ENCODE measurements around the gene PKDCC.

PKDCC gene

DNA sequence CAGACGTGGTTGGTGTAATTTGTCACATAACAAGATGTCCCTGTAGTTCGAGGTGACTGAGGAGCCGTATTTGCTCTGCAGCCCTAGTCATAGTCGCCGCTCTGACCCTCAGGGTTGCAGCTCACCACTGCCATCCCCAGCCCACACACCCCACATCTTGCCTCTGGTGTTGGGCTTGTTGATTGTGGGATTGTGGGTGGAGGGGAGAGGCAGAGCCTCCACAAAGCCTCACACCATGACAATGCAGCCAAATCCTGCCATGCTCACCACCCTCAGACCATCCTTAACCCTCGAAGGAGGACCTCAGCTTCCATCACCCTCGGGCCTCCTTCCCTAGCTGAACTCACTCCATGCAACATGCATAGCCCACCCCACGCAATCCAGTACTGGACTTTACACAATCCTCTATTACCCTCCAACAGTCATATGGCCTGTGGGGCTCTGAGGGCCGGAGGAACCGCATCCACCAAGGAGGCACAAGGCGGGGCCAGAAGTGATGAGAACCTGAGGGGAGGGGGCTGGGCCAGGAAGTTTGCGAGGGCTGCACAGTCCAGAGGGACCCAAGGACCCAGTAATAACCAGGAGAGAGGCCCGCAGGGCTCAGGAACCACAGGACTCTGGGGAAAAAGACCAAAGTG lies 11.6 kb downstream of the PKDCC start:
- H2AK5ac ChIP-seq (ENCODE audit: low read length) = no peak overlapping the region
- H3K23ac ChIP-seq (ENCODE audit: low read length) = no peak overlapping the region
- no peak overlapping the region for H4K8ac ChIP-seq (ENCODE audit: low read depth, low read length)
- H3K4me1 ChIP-seq (ENCODE audit: control insufficient read depth, low read depth, low read length) = peaks cover 2% of the 10 kb centered on the region
- H3K79me2 ChIP-seq (ENCODE audit: control insufficient read depth, insufficient read depth, low read length) = no peaks in the 10 kb centered on the region
- no peaks in the 10 kb centered on the region for H3K27me3 ChIP-seq (ENCODE audit: insufficient read depth, low read length, poor library complexity)
- WGBS (ENCODE audit: extremely low coverage, insufficient coverage, low lambda C conversion rate) = no CpG with 5 or more reads among the region's 13 CpGs
- H2BK120ac ChIP-seq (ENCODE audit: low read depth, low read length) = no peak overlapping the region
- no peak for DNase-seq
- H3K4me2 ChIP-seq (ENCODE audit: low read length) = no peak overlapping the region
- H4K5ac ChIP-seq (ENCODE audit: low read length) = no peak overlapping the region
- no peak overlapping the region for H3K9ac ChIP-seq (ENCODE audit: low read length)
- no peaks in the 10 kb centered on the region for H3K79me1 ChIP-seq (ENCODE audit: low read length)
- H3K4ac ChIP-seq (ENCODE audit: low read depth, low read length) = no peak overlapping the region
- H3K56ac ChIP-seq (ENCODE audit: low read length) = no peak overlapping the region
- no peak overlapping the region for H3K18ac ChIP-seq (ENCODE audit: low read length)
- no peak overlapping the region for H3K27ac ChIP-seq (ENCODE audit: low read depth, low read length)
- H2BK15ac ChIP-seq (replicated peaks; ENCODE audit: low read depth) = no peak overlapping the region
- no peaks in the 10 kb centered on the region for H3K36me3 ChIP-seq (ENCODE audit: control insufficient read depth, insufficient read depth, low read length)
- no peak overlapping the region for H3K4me3 ChIP-seq (ENCODE audit: low read length)
- no peak overlapping the region for H2BK5ac ChIP-seq (ENCODE audit: low read length)

DNA sequence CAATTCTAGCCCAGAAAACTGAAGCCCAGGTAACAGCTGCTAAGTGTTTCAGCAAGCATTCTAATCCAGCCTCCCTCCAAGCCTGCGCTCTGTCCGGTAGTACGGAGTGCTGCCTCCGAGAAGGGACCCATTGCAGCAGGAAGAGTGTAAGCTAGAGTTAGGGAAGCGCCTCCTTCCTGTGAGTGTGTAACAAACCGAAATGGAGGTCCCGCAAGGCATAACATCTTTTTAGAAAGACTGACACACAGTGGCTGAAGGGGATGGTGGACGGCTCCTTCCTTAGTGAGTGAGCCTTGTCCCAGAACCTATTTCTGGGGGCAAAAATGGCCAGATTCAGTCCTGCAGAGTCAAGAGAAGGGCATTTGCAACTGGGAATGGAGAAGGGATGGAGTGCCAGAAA lies 12.2 kb downstream of the PKDCC start:
- H3K79me1 ChIP-seq (ENCODE audit: low read length) = no peaks in the 10 kb centered on the region
- no peak overlapping the region for H2BK15ac ChIP-seq (replicated peaks; ENCODE audit: low read depth)
- H3K23ac ChIP-seq (ENCODE audit: low read length) = no peak overlapping the region
- H2BK5ac ChIP-seq (ENCODE audit: low read length) = no peak overlapping the region
- H3K4me3 ChIP-seq (ENCODE audit: low read length) = no peak overlapping the region
- DNase-seq = no peak
- no peak overlapping the region for H3K27ac ChIP-seq (ENCODE audit: low read depth, low read length)
- H3K36me3 ChIP-seq (ENCODE audit: control insufficient read depth, insufficient read depth, low read length) = no peaks in the 10 kb centered on the region
- no peak overlapping the region for H3K18ac ChIP-seq (ENCODE audit: low read length)
- no peak overlapping the region for H3K9ac ChIP-seq (ENCODE audit: low read length)
- no peak overlapping the region for H4K8ac ChIP-seq (ENCODE audit: low read depth, low read length)
- no peaks in the 10 kb centered on the region for H3K4me1 ChIP-seq (ENCODE audit: control insufficient read depth, low read depth, low read length)
- no peaks in the 10 kb centered on the region for H3K27me3 ChIP-seq (ENCODE audit: insufficient read depth, low read length, poor library complexity)
- H3K4ac ChIP-seq (ENCODE audit: low read depth, low read length) = no peak overlapping the region
- no peak overlapping the region for H2BK120ac ChIP-seq (ENCODE audit: low read depth, low read length)
- WGBS (ENCODE audit: extremely low coverage, insufficient coverage, low lambda C conversion rate) = no CpG with 5 or more reads among the region's 8 CpGs
- H3K4me2 ChIP-seq (ENCODE audit: low read length) = no peak overlapping the region
- H3K79me2 ChIP-seq (ENCODE audit: control insufficient read depth, insufficient read depth, low read length) = no peaks in the 10 kb centered on the region
- no peak overlapping the region for H2AK5ac ChIP-seq (ENCODE audit: low read length)
- no peak overlapping the region for H4K5ac ChIP-seq (ENCODE audit: low read length)
- no peak overlapping the region for H3K56ac ChIP-seq (ENCODE audit: low read length)

DNA sequence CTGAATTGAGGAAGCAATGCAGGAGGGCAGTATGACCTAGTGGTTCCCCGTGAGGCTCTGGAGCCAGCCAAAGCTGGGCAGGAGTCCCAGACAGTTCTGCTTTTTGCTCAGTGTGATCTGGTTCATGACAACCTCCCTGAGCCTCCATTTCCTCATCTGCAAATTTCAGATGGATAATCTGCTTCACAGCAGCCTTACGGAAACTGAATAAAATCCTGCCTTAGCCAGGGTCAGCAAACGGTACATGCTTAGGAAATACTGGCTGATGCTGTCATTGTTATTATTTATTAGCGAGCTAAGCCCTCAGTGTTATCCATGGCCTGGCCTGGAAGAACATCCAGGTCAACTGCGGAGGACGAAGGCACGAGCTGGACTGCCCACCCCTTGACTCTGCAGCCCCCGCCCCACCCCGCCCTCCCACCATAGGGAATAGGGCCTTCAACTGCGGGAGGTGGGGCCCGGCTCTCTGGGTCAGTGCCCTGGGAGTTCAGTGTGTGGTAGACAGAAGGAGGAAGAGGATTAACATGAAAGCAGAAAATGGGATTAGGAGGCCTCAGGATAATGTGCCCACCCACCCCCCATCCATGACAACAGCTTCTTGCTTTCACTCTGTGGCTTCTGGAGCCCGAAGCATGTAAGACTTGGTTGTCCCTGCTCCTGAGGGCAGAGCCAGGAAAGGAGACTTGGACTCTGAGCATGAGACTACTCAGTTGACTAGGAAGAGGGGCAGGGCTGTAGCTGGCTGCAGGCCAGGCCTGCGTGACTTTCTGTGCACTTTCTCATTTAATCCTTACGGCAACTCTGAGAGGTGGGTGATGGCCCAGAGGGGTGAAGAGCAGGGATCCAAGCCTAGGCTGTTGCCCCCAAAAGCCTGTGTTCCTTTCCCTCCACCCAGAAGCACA lies 13.1 kb downstream of the PKDCC start:
- no peak for DNase-seq
- H2BK120ac ChIP-seq (ENCODE audit: low read depth, low read length) = no peak overlapping the region

DNA sequence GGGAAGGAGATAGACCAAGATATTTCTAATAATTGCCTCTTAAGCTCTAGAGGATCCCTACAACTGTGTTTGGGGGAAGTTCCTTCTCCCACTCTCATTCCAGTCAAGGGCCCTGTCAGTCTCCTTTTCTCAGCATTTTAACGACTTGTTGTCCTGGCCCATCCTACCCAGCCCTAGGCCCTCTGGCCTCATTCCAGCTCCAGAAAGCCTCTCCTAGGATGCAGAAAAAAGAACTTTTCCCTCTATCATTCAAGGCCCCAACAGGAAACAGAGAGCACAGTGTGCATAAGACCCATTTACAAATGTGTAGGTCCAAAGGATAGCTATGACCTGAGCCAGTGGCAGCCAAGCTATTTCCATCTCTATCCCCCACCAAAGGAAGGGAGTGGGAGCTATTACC lies 14.0 kb downstream of the PKDCC start:
- Histone ChIP-seq H3K4ac (ENCODE audit: low read depth, low read length) (no peak overlapping the region), H2AK5ac (ENCODE audit: low read length) (no peak overlapping the region), H3K18ac (ENCODE audit: low read length) (no peak overlapping the region), H3K4me3 (ENCODE audit: low read length) (no peak overlapping the region), H3K23ac (ENCODE audit: low read length) (no peak overlapping the region), H2BK120ac (ENCODE audit: low read depth, low read length) (no peak overlapping the region), H3K9ac (ENCODE audit: low read length) (no peak overlapping the region), H2BK15ac (replicated peaks; ENCODE audit: low read depth) (no peak overlapping the region), H4K5ac (ENCODE audit: low read length) (no peak overlapping the region), H3K4me2 (ENCODE audit: low read length) (no peak overlapping the region), H3K79me1 (ENCODE audit: low read length) (no peaks in the 10 kb centered on the region), H3K56ac (ENCODE audit: low read length) (no peak overlapping the region), H3K27me3 (ENCODE audit: insufficient read depth, low read length, poor library complexity) (no peaks in the 10 kb centered on the region), H4K8ac (ENCODE audit: low read depth, low read length) (no peak overlapping the region), H3K36me3 (ENCODE audit: control insufficient read depth, insufficient read depth, low read length) (no peaks in the 10 kb centered on the region), H2BK5ac (ENCODE audit: low read length) (no peak overlapping the region), H3K79me2 (ENCODE audit: control insufficient read depth, insufficient read depth, low read length) (no peaks in the 10 kb centered on the region), H3K27ac (ENCODE audit: low read depth, low read length) (no peak overlapping the region), H3K4me1 (ENCODE audit: control insufficient read depth, low read depth, low read length) (no peaks in the 10 kb centered on the region)
- no peak for DNase-seq
- no CpG with 5 or more reads among the region's 1 CpG for WGBS (ENCODE audit: extremely low coverage, insufficient coverage, low lambda C conversion rate)

More for the DNA sequence above, 13.1 kb downstream of the PKDCC start:
- Histone ChIP-seq H3K79me1 (ENCODE audit: low read length) (no peaks in the 10 kb centered on the region), H3K4ac (ENCODE audit: low read depth, low read length) (no peak overlapping the region), H3K18ac (ENCODE audit: low read length) (no peak overlapping the region), H3K9ac (ENCODE audit: low read length) (no peak overlapping the region), H3K23ac (ENCODE audit: low read length) (no peak overlapping the region), H2BK15ac (replicated peaks; ENCODE audit: low read depth) (no peak overlapping the region), H3K4me1 (ENCODE audit: control insufficient read depth, low read depth, low read length) (no peaks in the 10 kb centered on the region), H3K36me3 (ENCODE audit: control insufficient read depth, insufficient read depth, low read length) (no peaks in the 10 kb centered on the region), H3K27me3 (ENCODE audit: insufficient read depth, low read length, poor library complexity) (no peaks in the 10 kb centered on the region), H4K8ac (ENCODE audit: low read depth, low read length) (no peak overlapping the region), H3K4me2 (ENCODE audit: low read length) (no peak overlapping the region), H2AK5ac (ENCODE audit: low read length) (no peak overlapping the region), H3K27ac (ENCODE audit: low read depth, low read length) (no peak overlapping the region), H3K4me3 (ENCODE audit: low read length) (no peak overlapping the region), H4K5ac (ENCODE audit: low read length) (no peak overlapping the region), H3K56ac (ENCODE audit: low read length) (no peak overlapping the region), H2BK5ac (ENCODE audit: low read length) (no peak overlapping the region), H3K79me2 (ENCODE audit: control insufficient read depth, insufficient read depth, low read length) (no peaks in the 10 kb centered on the region)
- WGBS (ENCODE audit: extremely low coverage, insufficient coverage, low lambda C conversion rate) = no CpG with 5 or more reads among the region's 14 CpGs

DNA sequence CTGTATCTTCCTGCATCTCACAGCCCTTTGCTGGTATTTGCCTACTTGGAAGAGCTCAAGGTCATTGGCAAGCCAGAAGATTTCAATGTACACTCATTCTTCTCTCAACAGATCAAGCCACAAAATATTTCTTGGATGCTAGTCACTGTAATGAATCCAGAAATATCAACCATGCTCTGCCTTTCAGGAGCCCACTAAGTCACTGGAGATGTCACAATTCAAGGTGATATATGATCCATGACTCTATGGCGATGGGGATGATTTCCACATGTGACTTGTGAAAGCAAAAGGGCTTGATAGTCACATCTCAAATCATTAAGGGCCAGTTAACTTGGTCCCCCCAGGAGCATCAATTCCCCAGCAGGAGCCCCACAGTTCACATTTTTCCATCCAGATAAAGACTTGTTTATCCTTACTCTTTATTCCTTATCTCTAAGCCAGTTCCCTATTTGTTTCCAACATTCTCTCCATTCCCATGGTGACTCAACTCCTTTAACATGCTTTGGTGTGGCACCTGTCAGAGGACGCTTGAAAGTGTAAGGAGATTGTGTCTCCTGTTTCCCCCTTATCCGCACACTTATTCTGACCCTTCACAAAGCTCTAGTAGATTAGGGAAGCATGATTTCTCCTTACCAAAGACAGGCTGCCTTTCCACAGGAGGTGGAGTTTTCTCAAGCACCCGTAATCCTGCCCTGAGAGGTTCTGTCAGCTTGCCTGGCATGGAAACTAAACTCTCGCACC lies 15.8 kb downstream of the PKDCC start:
- no peaks in the 10 kb centered on the region for H3K36me3 ChIP-seq (ENCODE audit: control insufficient read depth, insufficient read depth, low read length)

More for the DNA sequence above, 15.8 kb downstream of the PKDCC start:
- Histone ChIP-seq H2BK120ac (ENCODE audit: low read depth, low read length) (no peak overlapping the region), H3K27me3 (ENCODE audit: insufficient read depth, low read length, poor library complexity) (no peaks in the 10 kb centered on the region), H3K4me1 (ENCODE audit: control insufficient read depth, low read depth, low read length) (no peaks in the 10 kb centered on the region), H3K9ac (ENCODE audit: low read length) (no peak overlapping the region), H3K27ac (ENCODE audit: low read depth, low read length) (no peak overlapping the region), H2BK5ac (ENCODE audit: low read length) (no peak overlapping the region), H3K4me3 (ENCODE audit: low read length) (no peak overlapping the region), H4K5ac (ENCODE audit: low read length) (no peak overlapping the region), H3K4me2 (ENCODE audit: low read length) (no peak overlapping the region), H3K4ac (ENCODE audit: low read depth, low read length) (no peak overlapping the region), H3K56ac (ENCODE audit: low read length) (no peak overlapping the region), H3K79me1 (ENCODE audit: low read length) (no peaks in the 10 kb centered on the region), H3K79me2 (ENCODE audit: control insufficient read depth, insufficient read depth, low read length) (no peaks in the 10 kb centered on the region), H4K8ac (ENCODE audit: low read depth, low read length) (no peak overlapping the region), H3K23ac (ENCODE audit: low read length) (no peak overlapping the region), H2AK5ac (ENCODE audit: low read length) (no peak overlapping the region), H2BK15ac (replicated peaks; ENCODE audit: low read depth) (no peak overlapping the region), H3K18ac (ENCODE audit: low read length) (no peak overlapping the region)
- peak; percentile 91 for DNase-seq
- WGBS (ENCODE audit: extremely low coverage, insufficient coverage, low lambda C conversion rate) = no CpG with 5 or more reads among the region's 5 CpGs
